ENCODE results near the gene R3HDM2. TPM values are rescaled to one million over a fixed set of nuclear protein-coding genes. Genes with fewer than 3 reads are reported as not detected.
"Not testable (repeated sequence)": the region's sequence is repeated elsewhere in the genome, so short reads cannot be mapped to it uniquely, and the experiment has no call there.

The R3HDM2 gene
- total RNA-seq, 4 donors from 2014 or later, result 30.3 to 41.5 (median 35.1) TPM

DNA sequence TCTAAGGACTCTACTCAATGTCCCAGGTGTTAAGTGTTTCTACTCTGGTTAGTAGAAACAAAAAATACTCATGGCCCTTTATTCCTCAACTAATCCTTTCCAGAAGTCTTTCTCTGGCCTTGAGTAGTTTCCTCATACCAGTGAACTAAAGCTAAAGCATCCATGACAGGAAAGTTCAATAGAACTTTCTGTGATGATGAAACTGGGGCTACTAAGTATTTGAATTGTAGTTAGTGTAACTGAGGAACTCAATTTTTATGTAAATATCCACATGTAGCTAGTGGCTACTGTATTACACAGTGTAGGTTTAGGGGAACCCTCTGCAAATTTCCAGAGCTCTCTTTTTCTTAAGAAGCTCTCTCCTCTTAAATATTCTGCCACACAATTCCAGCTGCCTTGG lies 63.7 kb downstream of the R3HDM2 start:
- H3K4me3 ChIP-seq, result no peak overlapping the region
- TF ChIP-seq EP300 (IDR thresholded peaks at IDR 0.05), result no peak
- TF ChIP-seq, protein P1, sequence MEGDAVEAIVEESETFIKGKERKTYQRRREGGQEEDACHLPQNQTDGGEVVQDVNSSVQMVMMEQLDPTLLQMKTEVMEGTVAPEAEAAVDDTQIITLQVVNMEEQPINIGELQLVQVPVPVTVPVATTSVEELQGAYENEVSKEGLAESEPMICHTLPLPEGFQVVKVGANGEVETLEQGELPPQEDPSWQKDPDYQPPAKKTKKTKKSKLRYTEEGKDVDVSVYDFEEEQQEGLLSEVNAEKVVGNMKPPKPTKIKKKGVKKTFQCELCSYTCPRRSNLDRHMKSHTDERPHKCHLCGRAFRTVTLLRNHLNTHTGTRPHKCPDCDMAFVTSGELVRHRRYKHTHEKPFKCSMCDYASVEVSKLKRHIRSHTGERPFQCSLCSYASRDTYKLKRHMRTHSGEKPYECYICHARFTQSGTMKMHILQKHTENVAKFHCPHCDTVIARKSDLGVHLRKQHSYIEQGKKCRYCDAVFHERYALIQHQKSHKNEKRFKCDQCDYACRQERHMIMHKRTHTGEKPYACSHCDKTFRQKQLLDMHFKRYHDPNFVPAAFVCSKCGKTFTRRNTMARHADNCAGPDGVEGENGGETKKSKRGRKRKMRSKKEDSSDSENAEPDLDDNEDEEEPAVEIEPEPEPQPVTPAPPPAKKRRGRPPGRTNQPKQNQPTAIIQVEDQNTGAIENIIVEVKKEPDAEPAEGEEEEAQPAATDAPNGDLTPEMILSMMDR (IDR thresholded peaks at IDR 0.05), result no peak
- no peak for TF ChIP-seq POLR2A (IDR thresholded peaks at IDR 0.05; ENCODE audit: low read depth)
- no peak for TF ChIP-seq POLR2AphosphoS5 (IDR thresholded peaks at IDR 0.05)

DNA sequence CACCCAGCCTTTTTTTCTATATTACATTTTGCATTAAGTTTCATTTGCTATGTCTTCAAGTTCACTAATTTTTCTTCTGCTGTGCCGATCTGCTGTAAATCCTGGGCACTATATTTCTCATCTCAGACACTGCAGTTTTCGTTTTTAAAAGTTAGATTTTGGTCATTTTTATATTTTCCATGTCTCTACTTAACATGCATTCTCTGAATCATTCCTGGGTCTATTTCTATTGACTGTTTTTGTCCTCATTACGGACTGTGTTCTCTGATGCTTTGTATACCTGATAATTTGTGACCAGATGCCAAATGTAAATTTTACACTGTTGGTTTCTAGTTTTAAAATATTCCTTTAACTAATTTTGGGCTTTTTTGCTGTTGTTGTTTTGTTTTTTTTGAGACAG lies 64.5 kb downstream of the R3HDM2 start:
- H3K27ac ChIP-seq (replicated peaks in 1 of 4), result no peak overlapping the region

More for the DNA sequence above, 63.7 kb downstream of the R3HDM2 start:
- DNase-seq (ENCODE audit: extremely low spot score), result no peak
- H3K36me3 ChIP-seq, result no peaks in the 10 kb centered on the region
- intact Hi-C loops (cut with DNase I), result no loop called here
- peaks cover 0 to 4% (median 0%) of the 10 kb centered on the region in 4 donors for H3K9me3 ChIP-seq
- H3K27ac ChIP-seq (replicated peaks in 1 of 4), result no peak overlapping the region
- H3K4me1 ChIP-seq, result peaks cover 14 to 23% (median 20%) of the 10 kb centered on the region in 4 donors
- no peaks in the 10 kb centered on the region for H3K27me3 ChIP-seq

DNA sequence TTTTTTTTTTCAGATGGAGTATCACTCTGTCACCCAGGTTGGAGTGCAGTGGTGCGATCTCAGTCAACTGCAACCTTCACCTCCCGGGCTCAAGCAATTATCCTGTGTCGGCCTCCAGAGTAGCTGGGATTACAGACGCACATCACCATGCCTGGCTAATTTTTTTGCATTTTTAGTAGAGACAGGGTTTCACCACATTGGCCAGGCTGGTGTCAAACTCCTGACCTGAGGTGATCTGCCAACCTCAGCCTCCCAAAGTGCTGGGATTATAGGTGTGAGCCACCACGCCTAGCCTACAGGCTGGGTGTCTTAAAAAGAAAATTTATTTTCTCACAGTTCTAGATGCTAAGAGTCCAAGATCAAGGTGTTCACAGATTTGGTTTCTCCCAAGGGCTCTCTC lies 66.7 kb downstream of the R3HDM2 start:
- H3K9me3 ChIP-seq; H3K4me1 ChIP-seq; H3K27ac ChIP-seq (replicated peaks in 1 of 4); H3K27me3 ChIP-seq; intact Hi-C loops (cut with DNase I); DNase-seq (ENCODE audit: extremely low spot score); H3K36me3 ChIP-seq; H3K4me3 ChIP-seq: not testable (repeated sequence)
- 96% methylated on average over 5 of the region's 5 CpGs for WGBS

More for the DNA sequence above, 64.5 kb downstream of the R3HDM2 start:
- TF ChIP-seq, protein P1 (IDR thresholded peaks at IDR 0.05), result no peak
- TF ChIP-seq POLR2AphosphoS5 (IDR thresholded peaks at IDR 0.05), result no peak
- no peak for TF ChIP-seq EP300 (IDR thresholded peaks at IDR 0.05)
- TF ChIP-seq POLR2A (IDR thresholded peaks at IDR 0.05; ENCODE audit: low read depth), result no peak
- H3K27me3 ChIP-seq, result no peaks in the 10 kb centered on the region
- H3K4me3 ChIP-seq, result no peak overlapping the region
- H3K9me3 ChIP-seq, result peaks cover 0 to 4% (median 0%) of the 10 kb centered on the region in 4 donors
- H3K4me1 ChIP-seq, result peaks cover 6 to 15% (median 12%) of the 10 kb centered on the region in 4 donors
- 96% methylated on average over 3 of the region's 3 CpGs for WGBS
- intact Hi-C loops (cut with DNase I), result no loop called here
- H3K36me3 ChIP-seq, result no peaks in the 10 kb centered on the region
- no peak for DNase-seq (ENCODE audit: extremely low spot score)

DNA sequence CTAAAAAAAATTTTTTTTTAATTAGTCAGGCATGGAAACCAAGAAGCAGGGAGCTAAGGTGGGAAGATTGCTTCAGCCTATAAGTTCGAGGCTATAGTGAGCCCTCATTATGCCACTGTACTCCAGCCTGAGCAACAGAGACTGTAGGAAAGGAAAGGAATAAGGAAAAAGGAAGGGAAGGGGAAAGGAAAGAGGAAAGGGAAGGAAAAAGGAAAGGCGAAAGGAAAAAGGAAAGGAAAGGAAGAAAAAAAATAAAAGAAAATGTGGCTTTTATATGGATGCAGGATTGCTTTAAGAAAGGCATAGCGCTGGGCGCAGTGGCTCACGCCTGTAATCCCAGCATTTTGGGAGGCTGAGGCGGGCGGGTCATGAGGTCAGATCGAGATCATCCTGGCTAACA lies 70.4 kb downstream of the R3HDM2 start:
- 95% methylated on average over 8 of the region's 8 CpGs for WGBS
- no peaks in the 10 kb centered on the region for H3K4me1 ChIP-seq
- peaks cover 0 to 4% (median 0%) of the 10 kb centered on the region in 4 donors for H3K36me3 ChIP-seq
- no peaks in the 10 kb centered on the region for H3K27me3 ChIP-seq
- no peak overlapping the region for H3K4me3 ChIP-seq
- no peak for DNase-seq (ENCODE audit: extremely low spot score)
- H3K9me3 ChIP-seq, result no peaks in the 10 kb centered on the region
- TF ChIP-seq EP300 (IDR thresholded peaks at IDR 0.05) (no peak), POLR2A (IDR thresholded peaks at IDR 0.05; ENCODE audit: low read depth) (no peak), POLR2AphosphoS5 (IDR thresholded peaks at IDR 0.05) (no peak)
- TF ChIP-seq, protein P1 (IDR thresholded peaks at IDR 0.05), result no peak
- no peak overlapping the region for H3K27ac ChIP-seq (replicated peaks in 1 of 4)
- intact Hi-C loops (cut with DNase I), result no loop called here

DNA sequence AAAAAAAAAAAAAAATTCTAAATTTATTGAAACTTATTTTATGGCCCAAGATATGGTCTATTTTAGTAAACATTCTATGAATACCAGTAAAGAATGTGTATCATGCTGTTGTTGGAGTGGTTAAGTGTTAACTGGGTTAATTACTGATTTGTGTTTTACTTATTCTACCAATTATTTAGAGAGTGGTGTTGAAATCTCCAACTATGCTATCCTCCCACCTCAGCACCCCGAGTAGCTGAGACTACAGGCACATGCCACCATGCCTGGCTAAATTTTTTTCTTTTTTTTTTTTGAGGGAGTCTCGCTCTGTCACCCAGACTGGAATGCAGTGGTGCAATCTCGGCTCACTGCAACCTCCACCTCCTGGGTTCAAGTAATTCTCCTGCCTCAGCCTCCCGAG lies 72.2 kb downstream of the R3HDM2 start:
- WGBS, result 98% methylated on average over 4 of the region's 4 CpGs
- Histone ChIP-seq H3K36me3 (peaks cover 0 to 4% (median 0%) of the 10 kb centered on the region in 4 donors), H3K27me3 (no peaks in the 10 kb centered on the region), H3K4me1 (no peaks in the 10 kb centered on the region), H3K4me3 (no peak overlapping the region), H3K9me3 (no peaks in the 10 kb centered on the region), H3K27ac (replicated peaks in 1 of 4) (no peak overlapping the region)
- TF ChIP-seq EP300 (IDR thresholded peaks at IDR 0.05), result no peak
- DNase-seq (ENCODE audit: extremely low spot score), result no peak
- intact Hi-C loops (cut with DNase I), result no loop called here

DNA sequence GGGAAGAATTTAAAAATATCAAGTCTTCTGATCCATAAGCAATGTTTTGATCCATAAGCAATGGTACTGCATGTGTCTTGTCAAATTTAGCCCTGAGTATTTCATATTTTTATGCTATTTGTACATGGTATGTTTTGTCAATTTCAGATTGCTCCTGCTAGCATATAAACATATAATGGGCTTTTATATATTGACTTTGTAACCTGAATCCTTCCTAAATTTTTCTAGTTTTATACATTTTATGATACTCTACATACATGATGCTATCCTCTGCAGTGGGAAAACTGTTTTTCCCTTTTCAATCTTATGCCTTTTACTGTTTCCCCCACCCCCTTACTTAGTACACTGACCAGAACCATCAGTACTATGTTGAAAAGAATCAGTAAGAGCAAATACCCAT lies 75.1 kb downstream of the R3HDM2 start:
- Histone ChIP-seq H3K27ac (replicated peaks in 1 of 4) (no peak overlapping the region), H3K4me3 (no peak overlapping the region), H3K9me3 (no peaks in the 10 kb centered on the region), H3K36me3 (peaks cover 0 to 8% (median 1%) of the 10 kb centered on the region in 4 donors), H3K27me3 (no peaks in the 10 kb centered on the region), H3K4me1 (no peaks in the 10 kb centered on the region)
- TF ChIP-seq, protein P1 (IDR thresholded peaks at IDR 0.05), result no peak
- TF ChIP-seq POLR2A (IDR thresholded peaks at IDR 0.05; ENCODE audit: low read depth) (no peak), EP300 (IDR thresholded peaks at IDR 0.05) (no peak)
- intact Hi-C loops (cut with DNase I), result no loop called here
- DNase-seq (ENCODE audit: extremely low spot score), result no peak

Data from esophagus muscularis mucosa (tissue), 4 donors.